K562 (cell line): ENCODE measurements around the gene SLC39A11. TPM values are rescaled to one million over a fixed set of nuclear protein-coding genes. Genes with fewer than 3 reads are reported as not detected.

Source experiments
- ATAC-seq: fragments of 200-7000 bp; cut with Tn5 transposase; 3 replicates; pipeline ENCODE4 v1.9.1; 2020; ENCODE audit warnings: moderate library complexity
- BruUV-seq: library from RNA; stranded (reverse); fragments of 400-500 nt; replicated peaks from 2 replicates; lab custom pipeline; 2021; lab: Mats Ljungman, UMichigan
- CTCF ChIA-PET: fragments of 300-600 bp; formaldehyde crosslinking; extraction: SDS; loops from one replicate; lab custom pipeline; 2021; ENCODE audit warnings: low intra/inter-chr PET ratio; lab: Yijun Ruan, JAX
- POLR2A ChIA-PET: fragments of 300-600, 350-650 bp; sonication (Branson Sonifier 250); formaldehyde crosslinking; extraction: SDS; loops from one replicate; lab custom pipeline; 2021; ENCODE audit warnings: antibody characterized with exemption, inconsistent platforms; lab: Yijun Ruan, JAX
- DNase-seq, 4 experiments: peaks; one replicate each; pipeline versions ENCODE4 v3.0.0 to v3.0.0-alpha.2; 2011 to 2018; ENCODE audit warnings: low spot score in 3 of 4, mixed read lengths in 3 of 4; ENCODE audit errors: extremely low read depth in 1 of 4
- FAIRE-seq: peaks from 2 replicates; lab custom pipeline; 2011; peaks lifted over from hg19 to GRCh38; lab: Jason Lieb, UNC
- H2AFZ ChIP-seq: 2 replicates; pipeline ENCODE4 v1.6.0; 2011; ENCODE audit warnings: low read depth, low read length, control low read depth, inconsistent platforms
- H3K27ac ChIP-seq: fragments of 200-600 bp; 3 replicates; pipeline ENCODE4 v1.8.0; 2011; ENCODE audit warnings: low read depth, mild to moderate bottlenecking, control low read depth, inconsistent platforms, low read length, moderate library complexity, mixed read lengths; ENCODE audit errors: extremely low read depth
- H3K27me3 ChIP-seq, 2 experiments: fragments of 300-600 bp in 1 of 2; 2 replicates in 1 of 2; 3 replicates in 1 of 2; pipeline versions ENCODE4 v1.6.0 to v1.8.0; 2011; ENCODE audit warnings: inconsistent platforms in 2 of 2, low read length in 2 of 2, mild to moderate bottlenecking in 1 of 2, mixed read lengths in 1 of 2, moderate library complexity in 1 of 2; ENCODE audit not compliant: control insufficient read depth in 2 of 2, insufficient read depth in 2 of 2
- H3K36me3 ChIP-seq: fragments of 300-600 bp; 3 replicates; pipeline ENCODE4 v1.8.0; 2011; ENCODE audit warnings: mild to moderate bottlenecking, low read length, inconsistent platforms; ENCODE audit not compliant: control insufficient read depth, insufficient read depth
- H3K4me1 ChIP-seq, 2 experiments: fragments of 200-600 bp in 1 of 2; replicated peaks in 1 of 2; 2 replicates in 1 of 2; 3 replicates in 1 of 2; pipeline versions ENCODE4 v1.5.1 to v1.8.0; 2011; ENCODE audit warnings: inconsistent platforms in 2 of 2, low read length in 2 of 2, mild to moderate bottlenecking in 1 of 2, mixed read lengths in 1 of 2, moderate library complexity in 1 of 2; ENCODE audit not compliant: control insufficient read depth in 2 of 2, insufficient read depth in 2 of 2
- H3K4me2 ChIP-seq: 2 replicates; pipeline ENCODE4 v1.6.1; 2011; ENCODE audit warnings: low read length, control low read depth, inconsistent platforms, mixed read lengths; ENCODE audit not compliant: insufficient read depth
- H3K4me3 ChIP-seq: fragments of 200-600 bp; sonication (generic), shearing (Covaris generic); 2 replicates; pipeline ENCODE4 v1.5.1; 2016; ENCODE audit warnings: control low read depth, inconsistent platforms
- H3K79me2 ChIP-seq: fragments of 200-600 bp; 3 replicates; pipeline ENCODE4 v1.8.0; 2011; ENCODE audit warnings: low read length, inconsistent platforms; ENCODE audit not compliant: control insufficient read depth, insufficient read depth
- H3K9ac ChIP-seq, 2 experiments: 2 replicates each; pipeline versions ENCODE4 v1.6.0 to v1.6.1; 2011; ENCODE audit warnings: low read depth in 2 of 2, low read length in 2 of 2, control low read depth in 1 of 2, inconsistent platforms in 1 of 2, mild to moderate bottlenecking in 1 of 2, mixed read lengths in 1 of 2; ENCODE audit not compliant: insufficient read depth in 1 of 2
- H3K9me1 ChIP-seq: one replicate; pipeline ENCODE4 v1.6.0; 2011; ENCODE audit warnings: inconsistent platforms, mild to moderate bottlenecking, low read length, moderate library complexity; ENCODE audit not compliant: control insufficient read depth, insufficient read depth
- H3K9me3 ChIP-seq: replicated peaks from 2 replicates; pipeline ENCODE4 v1.5.1; 2011; ENCODE audit warnings: low read depth, low read length, inconsistent platforms; ENCODE audit not compliant: control insufficient read depth, insufficient read depth
- H4K20me1 ChIP-seq: replicated peaks from 2 replicates; pipeline ENCODE4 v1.6.1; 2011; ENCODE audit warnings: low read length, inconsistent platforms, mixed read lengths; ENCODE audit not compliant: control insufficient read depth, insufficient read depth
- FOXA1 ChIP-seq: fragments of 450-650 bp; IDR thresholded peaks from 2 replicates; pipeline ENCODE4 v1.6.1; 2016; ENCODE audit warnings: mild to moderate bottlenecking, borderline replicate concordance
- GABPB1 ChIP-seq: sonication (generic); formaldehyde crosslinking; IDR thresholded peaks from 2 replicates; pipeline ENCODE4 v1.8.0; 2022; ENCODE audit warnings: mild to moderate bottlenecking, missing genetic modification reagents
- HNRNPK ChIP-seq: fragments of 200-400 bp; formaldehyde crosslinking; IDR thresholded peaks from one replicate; pipeline ENCODE4 v1.6.1; 2018; ENCODE audit warnings: mild to moderate bottlenecking, low read depth, low read length; ENCODE audit not compliant: poor library complexity, severe bottlenecking
- HNRNPLL ChIP-seq: fragments of 200-400 bp; formaldehyde crosslinking; IDR thresholded peaks from 2 replicates; pipeline ENCODE4 v1.6.1; 2017; ENCODE audit warnings: low read length, low read depth, mild to moderate bottlenecking; ENCODE audit not compliant: poor library complexity, severe bottlenecking
- POLR3A ChIP-seq: IDR thresholded peaks from 2 replicates; pipeline ENCODE4 v1.6.1; 2011; ENCODE audit warnings: borderline replicate concordance, mild to moderate bottlenecking, moderate library complexity; ENCODE audit not compliant: insufficient read length, insufficient read depth; ENCODE audit errors: extremely low read depth
- ZNF780A ChIP-seq: fragments of 250-450 bp; sonication (Bioruptor Pico); IDR thresholded peaks from 2 replicates; pipeline ENCODE4 v1.5.0; 2021; ENCODE audit warnings: mild to moderate bottlenecking
- WGBS: fragments of 100-300 bp; shearing (Covaris generic); methylation state at CpG from one replicate; pipeline ENCODE4 v1.1.6; 2016; ENCODE audit warnings: low coverage, mixed read lengths; ENCODE audit not compliant: insufficient coverage; ENCODE audit errors: missing lambda C conversion rate; 5-methylcytosine and 5-hydroxymethylcytosine counted together
- in situ Hi-C: fragments of 300-500 bp; cut with MboI; formaldehyde crosslinking; loops from 4 replicates; pipeline ENCODE4 v1.15.0; 2018; ENCODE audit warnings: inconsistent platforms, mixed read lengths
- intact Hi-C: fragments of 100-400 bp; cut with micrococcal nuclease; formaldehyde crosslinking; loops from 2 replicates; pipeline ENCODE4 v1.14.2; 2022
- polyA plus RNA-seq, 8 experiments: library from polyadenylated mRNA; depleted of rRNA in 4 of 8; stranded (reverse) in 5 of 8; unstranded in 3 of 8; fragments of >200 nt; fragmentation: Nextera tagmentation in 2 of 8; fragmentation: Illumina TruSeq in 1 of 8; extraction: Ambion mirVana in 2 of 8; extraction: Trizol in 1 of 8; gene quantifications; 2 replicates each; pipeline versions ENCODE4 v1.2.1 to v1.2.3, GENCODE V29; 2011 to 2014; ENCODE audit warnings: inconsistent platforms in 1 of 8, missing spikeins in 1 of 8
- total RNA-seq, 7 experiments: library from RNA; depleted of rRNA in 6 of 7; stranded (reverse); fragments of >200 nt in 6 of 7; fragmentation: Illumina TruSeq in 2 of 7; extraction: Trizol in 2 of 7; gene quantifications; 2 replicates each; pipeline versions ENCODE4 v1.2.1 to v1.2.3, GENCODE V29; 2011 to 2021; ENCODE audit warnings: low replicate concordance in 1 of 7
- TF ChIP-seq, protein P1 (sequence below), 2 experiments: fragments of 450-650 bp in 1 of 2; IDR thresholded peaks; 2 replicates each; pipeline ENCODE4 v1.6.1; 2011 to 2017; ENCODE audit warnings: low read depth in 2 of 2, antibody characterized with exemption in 1 of 2, borderline replicate concordance in 1 of 2, low read length in 1 of 2, mild to moderate bottlenecking in 1 of 2, mixed read lengths in 1 of 2; ENCODE audit not compliant: control insufficient read depth in 1 of 2
- TF ChIP-seq, protein P2 (sequence below): fragments of 450-650 bp; IDR thresholded peaks from 2 replicates; pipeline ENCODE4 v1.6.1; 2017; ENCODE audit warnings: antibody characterized with exemption
- TF ChIP-seq, protein P3 (sequence below): fragments of 250-450 bp; sonication (Bioruptor Pico); IDR thresholded peaks from 2 replicates; pipeline ENCODE4 v1.5.0; 2022; ENCODE audit warnings: mild to moderate bottlenecking
- TF ChIP-seq, protein P4 (sequence below), 3 experiments: IDR thresholded peaks in 2 of 3; conservative IDR thresholded peaks in 1 of 3; 2 replicates each; pipeline ENCODE4 v1.5.1; 2011 to 2012; ENCODE audit warnings: low read length in 3 of 3, mild to moderate bottlenecking in 3 of 3, control low read depth in 2 of 3, improper control_type of control experiment in 1 of 3, inconsistent platforms in 1 of 3, low read depth in 1 of 3, mixed read lengths in 1 of 3, moderate library complexity in 1 of 3; ENCODE audit not compliant: insufficient read depth in 2 of 3

SLC39A11 gene
- total and polyA plus RNA-seq, 9 of the 15 experiments (the other 6 are each of a cell fraction or from before 2014, with no cell fraction given) = 10.5 to 26.4 (median 13.4) TPM

- in situ Hi-C loops = no loop called here
- FAIRE-seq (no peak), ATAC-seq (no peak)
- no peak overlapping the region for H2AFZ ChIP-seq
- intact Hi-C loops = no loop called here
- TF ChIP-seq, protein P1, sequence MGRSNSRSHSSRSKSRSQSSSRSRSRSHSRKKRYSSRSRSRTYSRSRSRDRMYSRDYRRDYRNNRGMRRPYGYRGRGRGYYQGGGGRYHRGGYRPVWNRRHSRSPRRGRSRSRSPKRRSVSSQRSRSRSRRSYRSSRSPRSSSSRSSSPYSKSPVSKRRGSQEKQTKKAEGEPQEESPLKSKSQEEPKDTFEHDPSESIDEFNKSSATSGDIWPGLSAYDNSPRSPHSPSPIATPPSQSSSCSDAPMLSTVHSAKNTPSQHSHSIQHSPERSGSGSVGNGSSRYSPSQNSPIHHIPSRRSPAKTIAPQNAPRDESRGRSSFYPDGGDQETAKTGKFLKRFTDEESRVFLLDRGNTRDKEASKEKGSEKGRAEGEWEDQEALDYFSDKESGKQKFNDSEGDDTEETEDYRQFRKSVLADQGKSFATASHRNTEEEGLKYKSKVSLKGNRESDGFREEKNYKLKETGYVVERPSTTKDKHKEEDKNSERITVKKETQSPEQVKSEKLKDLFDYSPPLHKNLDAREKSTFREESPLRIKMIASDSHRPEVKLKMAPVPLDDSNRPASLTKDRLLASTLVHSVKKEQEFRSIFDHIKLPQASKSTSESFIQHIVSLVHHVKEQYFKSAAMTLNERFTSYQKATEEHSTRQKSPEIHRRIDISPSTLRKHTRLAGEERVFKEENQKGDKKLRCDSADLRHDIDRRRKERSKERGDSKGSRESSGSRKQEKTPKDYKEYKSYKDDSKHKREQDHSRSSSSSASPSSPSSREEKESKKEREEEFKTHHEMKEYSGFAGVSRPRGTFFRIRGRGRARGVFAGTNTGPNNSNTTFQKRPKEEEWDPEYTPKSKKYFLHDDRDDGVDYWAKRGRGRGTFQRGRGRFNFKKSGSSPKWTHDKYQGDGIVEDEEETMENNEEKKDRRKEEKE (IDR thresholded peaks at IDR 0.05; ENCODE audit: borderline replicate concordance in 1 of 2, control insufficient read depth in 1 of 2, low read depth in 2 of 2, low read length in 1 of 2) = no peak
- TF ChIP-seq FOXA1 = no peak
- TF ChIP-seq ZNF780A = no peak
- no peak for TF ChIP-seq HNRNPK
- no peak for TF ChIP-seq GABPB1
- TF ChIP-seq HNRNPLL = no peak
- TF ChIP-seq, protein P2, sequence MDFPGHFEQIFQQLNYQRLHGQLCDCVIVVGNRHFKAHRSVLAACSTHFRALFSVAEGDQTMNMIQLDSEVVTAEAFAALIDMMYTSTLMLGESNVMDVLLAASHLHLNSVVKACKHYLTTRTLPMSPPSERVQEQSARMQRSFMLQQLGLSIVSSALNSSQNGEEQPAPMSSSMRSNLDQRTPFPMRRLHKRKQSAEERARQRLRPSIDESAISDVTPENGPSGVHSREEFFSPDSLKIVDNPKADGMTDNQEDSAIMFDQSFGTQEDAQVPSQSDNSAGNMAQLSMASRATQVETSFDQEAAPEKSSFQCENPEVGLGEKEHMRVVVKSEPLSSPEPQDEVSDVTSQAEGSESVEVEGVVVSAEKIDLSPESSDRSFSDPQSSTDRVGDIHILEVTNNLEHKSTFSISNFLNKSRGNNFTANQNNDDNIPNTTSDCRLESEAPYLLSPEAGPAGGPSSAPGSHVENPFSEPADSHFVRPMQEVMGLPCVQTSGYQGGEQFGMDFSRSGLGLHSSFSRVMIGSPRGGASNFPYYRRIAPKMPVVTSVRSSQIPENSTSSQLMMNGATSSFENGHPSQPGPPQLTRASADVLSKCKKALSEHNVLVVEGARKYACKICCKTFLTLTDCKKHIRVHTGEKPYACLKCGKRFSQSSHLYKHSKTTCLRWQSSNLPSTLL = no peak
- TF ChIP-seq, protein P3, sequence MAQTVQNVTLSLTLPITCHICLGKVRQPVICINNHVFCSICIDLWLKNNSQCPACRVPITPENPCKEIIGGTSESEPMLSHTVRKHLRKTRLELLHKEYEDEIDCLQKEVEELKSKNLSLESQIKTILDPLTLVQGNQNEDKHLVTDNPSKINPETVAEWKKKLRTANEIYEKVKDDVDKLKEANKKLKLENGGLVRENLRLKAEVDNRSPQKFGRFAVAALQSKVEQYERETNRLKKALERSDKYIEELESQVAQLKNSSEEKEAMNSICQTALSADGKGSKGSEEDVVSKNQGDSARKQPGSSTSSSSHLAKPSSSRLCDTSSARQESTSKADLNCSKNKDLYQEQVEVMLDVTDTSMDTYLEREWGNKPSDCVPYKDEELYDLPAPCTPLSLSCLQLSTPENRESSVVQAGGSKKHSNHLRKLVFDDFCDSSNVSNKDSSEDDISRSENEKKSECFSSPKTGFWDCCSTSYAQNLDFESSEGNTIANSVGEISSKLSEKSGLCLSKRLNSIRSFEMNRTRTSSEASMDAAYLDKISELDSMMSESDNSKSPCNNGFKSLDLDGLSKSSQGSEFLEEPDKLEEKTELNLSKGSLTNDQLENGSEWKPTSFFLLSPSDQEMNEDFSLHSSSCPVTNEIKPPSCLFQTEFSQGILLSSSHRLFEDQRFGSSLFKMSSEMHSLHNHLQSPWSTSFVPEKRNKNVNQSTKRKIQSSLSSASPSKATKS (CRISPR knock-in tag) = no peak
- TF ChIP-seq, protein P4, sequence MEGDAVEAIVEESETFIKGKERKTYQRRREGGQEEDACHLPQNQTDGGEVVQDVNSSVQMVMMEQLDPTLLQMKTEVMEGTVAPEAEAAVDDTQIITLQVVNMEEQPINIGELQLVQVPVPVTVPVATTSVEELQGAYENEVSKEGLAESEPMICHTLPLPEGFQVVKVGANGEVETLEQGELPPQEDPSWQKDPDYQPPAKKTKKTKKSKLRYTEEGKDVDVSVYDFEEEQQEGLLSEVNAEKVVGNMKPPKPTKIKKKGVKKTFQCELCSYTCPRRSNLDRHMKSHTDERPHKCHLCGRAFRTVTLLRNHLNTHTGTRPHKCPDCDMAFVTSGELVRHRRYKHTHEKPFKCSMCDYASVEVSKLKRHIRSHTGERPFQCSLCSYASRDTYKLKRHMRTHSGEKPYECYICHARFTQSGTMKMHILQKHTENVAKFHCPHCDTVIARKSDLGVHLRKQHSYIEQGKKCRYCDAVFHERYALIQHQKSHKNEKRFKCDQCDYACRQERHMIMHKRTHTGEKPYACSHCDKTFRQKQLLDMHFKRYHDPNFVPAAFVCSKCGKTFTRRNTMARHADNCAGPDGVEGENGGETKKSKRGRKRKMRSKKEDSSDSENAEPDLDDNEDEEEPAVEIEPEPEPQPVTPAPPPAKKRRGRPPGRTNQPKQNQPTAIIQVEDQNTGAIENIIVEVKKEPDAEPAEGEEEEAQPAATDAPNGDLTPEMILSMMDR (IDR thresholded peaks at IDR 0.05 in 2 of 3, conservative IDR thresholded peaks at IDR 0.05 in 1 of 3; ENCODE audit: insufficient read depth in 2 of 3, low read depth in 1 of 3, low read length in 3 of 3) = no peak
- no peak for TF ChIP-seq POLR3A
- TF ChIP-seq, all 486 proteins: peak for 0
- H3K36me3 ChIP-seq = no peaks in the 10 kb centered on the region
- H3K4me3 ChIP-seq = no peak overlapping the region
- BruUV-seq = no TSS peak
- H3K9ac ChIP-seq = no peak overlapping the region
- H3K27me3 ChIP-seq = no peaks in the 10 kb centered on the region; a peak in 1 of 5 replicates
- DNase-seq = no peak
- H3K27ac ChIP-seq = no peak overlapping the region
- H3K4me1 ChIP-seq = no peaks in the 10 kb centered on the region; a peak in 1 of 5 replicates
- H4K20me1 ChIP-seq = no peaks in the 10 kb centered on the region; the same call in 1 of the 2 replicates
- ChIA-PET POLR2A (interaction anchor here (1.2 kb wide), 1 partner anchor 8 kb away, joined by 3 read pairs; no protein-coding TSS in a partner anchor), CTCF (no interaction called here)
- no peak overlapping the region for H3K4me2 ChIP-seq
- WGBS = 44% methylated on average over 19 of the region's 20 CpGs
- no peaks in the 10 kb centered on the region for H3K9me3 ChIP-seq
- H3K79me2 ChIP-seq = no peaks in the 10 kb centered on the region
- H3K9me1 ChIP-seq = no peaks in the 10 kb centered on the region
Measured at GRCh38 chr17:72660274-72661115, 432.0 kb downstream of the SLC39A11 start.
